Hematopoietic multipotent progenitor cell treated with erythropoietin and hydrocortisone succinate and interleukin-3 and kit ligand, for 15 days (in vitro differentiated cells): ENCODE data around the gene OR2L3.
"Not testable (repeated sequence)": the region's sequence is repeated elsewhere in the genome, so short reads cannot be mapped to it uniquely, and the experiment has no call there.

Experiments used
- DNase-seq: peaks from one replicate; pipeline ENCODE4 v3.0.0-alpha.2; 2015; ENCODE audit warnings: low spot score

Gene OR2L3

GRCh38 chr1:248046536-248046935, at the start of gene OR2L3:
Gene OR2L3 (plus strand): TSS chr1:248046836. CDS start chr1:248060682, 13,846 bp downstream.
- DNase-seq: no peak

DNA sequence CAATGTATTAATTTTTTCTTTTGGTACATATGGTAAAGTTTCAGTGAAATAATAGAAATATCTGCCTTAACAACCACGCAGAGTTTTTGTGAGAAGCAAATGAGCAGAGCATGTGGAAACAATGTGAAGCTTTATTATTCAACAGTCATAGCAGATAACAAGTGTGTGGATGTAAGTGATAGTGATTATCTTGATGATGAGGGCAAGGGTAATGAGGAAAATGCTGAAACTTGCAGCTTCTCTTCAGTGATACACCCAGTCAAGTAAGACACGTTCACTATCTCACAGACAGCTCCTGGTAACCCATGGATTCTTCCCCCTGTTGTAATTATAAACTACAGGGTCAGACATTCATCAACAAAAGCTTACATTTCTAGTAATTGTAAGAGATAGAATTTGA, 47.8 kb upstream of the OR2L3 start:
- DNase-seq: no peak

DNA sequence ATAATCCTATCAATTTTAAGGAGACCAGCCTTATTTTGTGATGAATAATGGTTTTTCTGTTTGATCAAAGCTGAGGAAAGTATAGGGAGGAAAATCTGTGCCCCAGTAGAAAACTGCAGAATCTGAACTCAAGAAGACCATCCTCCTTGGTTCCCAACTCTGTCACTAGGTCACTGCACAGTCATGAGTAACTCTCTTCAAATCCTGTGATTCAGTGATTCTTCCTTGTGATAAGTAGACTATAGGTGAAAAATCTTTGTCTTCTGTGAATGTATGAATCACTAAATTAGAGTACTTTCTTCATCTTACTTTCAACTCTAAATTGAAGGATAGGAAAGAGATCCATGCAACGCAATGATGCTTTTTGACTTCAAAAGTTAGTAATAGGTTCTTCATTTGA, 46.5 kb upstream of the OR2L3 start:
- no peak for DNase-seq

DNA sequence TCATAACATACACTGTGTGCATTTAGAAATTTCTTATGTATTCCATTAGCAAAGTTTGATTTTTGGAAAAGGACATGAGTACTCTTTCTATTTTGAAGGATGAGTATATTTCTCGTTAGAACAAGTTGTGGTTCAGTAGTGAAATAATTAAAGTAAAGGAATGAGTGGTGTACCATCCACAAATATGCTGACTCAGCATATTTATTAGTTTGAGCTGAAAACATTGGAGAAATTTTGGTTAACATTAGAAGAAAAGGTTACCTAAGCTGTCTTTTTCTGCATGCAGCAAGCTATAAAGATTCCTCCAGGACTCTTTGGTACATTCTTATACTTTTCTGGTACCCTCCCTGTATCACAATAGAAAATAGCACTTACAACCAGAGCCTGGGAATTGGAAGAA, 38.9 kb upstream of the OR2L3 start:
- no peak for DNase-seq

- DNase-seq: no peak
Observed at GRCh38 chr1:248009681-248010080, 37.0 kb upstream of the OR2L3 start.

- no peak for DNase-seq
Observed at GRCh38 chr1:248013229-248013710, 33.4 kb upstream of the OR2L3 start, which contains the start of gene OR2L5. Gene OR2L5 (plus strand): TSS chr1:248013660. CDS start chr1:248021948, 8,288 bp downstream.

- no peak for DNase-seq
Observed at GRCh38 chr1:248015803-248016202, 30.8 kb upstream of the OR2L3 start.

- no peak for DNase-seq
Observed at GRCh38 chr1:248029770-248030169, 16.9 kb upstream of the OR2L3 start, which contains the start of gene OR2L2. Gene OR2L2 (plus strand): TSS chr1:248030070. CDS start chr1:248038268, 8,198 bp downstream.

- DNase-seq: no peak
Observed at GRCh38 chr1:248045209-248045608, 1.4 kb upstream of the OR2L3 start.

- no peak for DNase-seq
Observed at GRCh38 chr1:248047008-248047407, 372 bp downstream of the OR2L3 start.

DNA sequence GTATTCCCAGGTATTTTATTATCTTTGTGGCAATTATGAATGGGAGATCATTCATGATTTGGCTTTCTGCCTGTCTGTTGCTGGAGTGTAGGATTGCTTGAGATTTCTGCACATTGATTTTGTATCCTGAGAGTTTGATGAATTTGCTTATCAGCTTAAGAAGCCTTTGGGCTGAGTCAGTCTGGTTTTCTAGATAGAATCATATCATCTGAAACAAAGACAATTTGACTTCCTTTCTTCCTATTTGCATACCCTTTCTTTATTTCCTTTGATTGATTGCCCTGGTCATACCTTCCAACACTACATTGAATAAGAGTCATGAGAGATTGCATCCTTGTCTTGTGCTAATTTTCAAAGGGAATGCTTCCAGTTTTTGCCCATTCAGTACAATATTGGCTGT, 8.0 kb downstream of the OR2L3 start:
- DNase-seq: no peak

- DNase-seq: no peak
Observed at GRCh38 chr1:248055261-248055660, 8.6 kb downstream of the OR2L3 start.

GRCh38 chr1:248065071-248065470, 18.4 kb downstream of the OR2L3 start:
- DNase-seq: no peak

- no peak for DNase-seq
Observed at GRCh38 chr1:248065604-248066003, 19.0 kb downstream of the OR2L3 start.

DNA sequence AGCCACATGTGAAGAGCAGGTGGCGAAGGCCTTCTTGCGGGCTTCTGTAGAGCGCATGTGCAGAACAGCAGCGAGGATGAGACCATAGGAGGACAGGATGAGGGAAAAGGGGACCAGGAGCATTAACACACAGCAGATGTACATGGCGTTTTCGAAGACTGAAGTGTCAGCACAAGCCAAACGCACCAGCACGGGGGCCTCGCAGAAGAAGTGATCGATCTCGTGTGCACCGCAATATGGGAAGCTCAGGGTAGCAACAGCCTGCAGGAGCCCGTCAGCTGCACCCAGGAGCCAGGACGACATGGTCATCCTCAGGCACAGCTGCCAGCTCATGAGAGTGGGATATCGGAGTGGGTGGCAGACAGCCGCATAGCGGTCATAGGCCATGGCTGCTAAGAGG, 37.2 kb downstream of the OR2L3 start:
- not testable (repeated sequence) for DNase-seq

- no peak for DNase-seq
Observed at GRCh38 chr1:248094884-248095283, 48.2 kb downstream of the OR2L3 start, which contains the start of gene OR2L13. Gene OR2L13 (plus strand): TSS chr1:248095184. CDS start chr1:248099376, 4,192 bp downstream.

GRCh38 chr1:248098529-248098928, 51.9 kb downstream of the OR2L3 start:
- DNase-seq: no peak

GRCh38 chr1:248102847-248103246, 56.2 kb downstream of the OR2L3 start:
- no peak for DNase-seq

GRCh38 chr1:248111157-248111556, 64.5 kb downstream of the OR2L3 start:
- no peak for DNase-seq
